H54 (cell line): ENCODE results near the gene TRIML1.
A peak's percentile ranks its signal among the peaks of the same experiment; 100 is the strongest.

Experiments
- DNase-seq: peaks from one replicate; pipeline ENCODE4 v3.0.0; 2011; ENCODE audit warnings: low spot score, mixed read lengths; ENCODE audit not compliant: insufficient read length
- FAIRE-seq: peaks from 3 replicates; lab custom pipeline; 2011; peaks lifted over from hg19 to GRCh38; lab: Jason Lieb, UNC
- POLR2A ChIP-seq: IDR thresholded peaks from 2 replicates; pipeline ENCODE4 v1.6.1; 2011; ENCODE audit warnings: low read depth, mild to moderate bottlenecking, low read length

Gene TRIML1

GRCh38 chr4:188139141-188139540, at the start of gene TRIML1:
TRIML1 (plus strand) TSS chr4:188139441; CDS start chr4:188139559, 118 bp downstream.
- DNase-seq (no peak), FAIRE-seq (no peak)
- TF ChIP-seq POLR2A: no peak

- FAIRE-seq (no peak), DNase-seq (peak; percentile 7)
- TF ChIP-seq POLR2A: no peak
Observed at GRCh38 chr4:188092824-188093223, 46.4 kb upstream of the TRIML1 start.

- no peak for FAIRE-seq
Observed at GRCh38 chr4:188106454-188106853, 32.8 kb upstream of the TRIML1 start.

GRCh38 chr4:188107931-188108843, 31.1 kb upstream of the TRIML1 start:
- TF ChIP-seq POLR2A: no peak
- DNase-seq (peak; percentile 26), FAIRE-seq (no peak)

More at GRCh38 chr4:188106454-188106853, 32.8 kb upstream of the TRIML1 start:
- DNase-seq: no peak
- TF ChIP-seq POLR2A: no peak

GRCh38 chr4:188109157-188109755, 30.0 kb upstream of the TRIML1 start, which contains the start of gene TRIML2:
TRIML2 (minus strand) TSS chr4:188109603; CDS start chr4:188105368, 4,235 bp downstream.
- no peak for TF ChIP-seq POLR2A
- DNase-seq (peak; percentile 19), FAIRE-seq (no peak)

GRCh38 chr4:188110036-188110435, 29.2 kb upstream of the TRIML1 start:
- no peak for TF ChIP-seq POLR2A
- DNase-seq: no peak
- FAIRE-seq: no peak

- no peak for DNase-seq
- no peak for TF ChIP-seq POLR2A
- no peak for FAIRE-seq
Observed at GRCh38 chr4:188110741-188111471, 28.3 kb upstream of the TRIML1 start.

GRCh38 chr4:188111955-188112354, 27.3 kb upstream of the TRIML1 start:
- no peak for DNase-seq
- TF ChIP-seq POLR2A: no peak
- no peak for FAIRE-seq

- DNase-seq (no peak), FAIRE-seq (no peak)
- TF ChIP-seq POLR2A: no peak
Observed at GRCh38 chr4:188113156-188113555, 26.1 kb upstream of the TRIML1 start.

- DNase-seq: no peak
- no peak for TF ChIP-seq POLR2A
- no peak for FAIRE-seq
Observed at GRCh38 chr4:188117631-188118324, 21.5 kb upstream of the TRIML1 start.

- FAIRE-seq: no peak
- no peak for DNase-seq
Observed at GRCh38 chr4:188121530-188121929, 17.7 kb upstream of the TRIML1 start.

GRCh38 chr4:188127214-188127874, 11.9 kb upstream of the TRIML1 start:
- peak; percentile 87 for FAIRE-seq

More at GRCh38 chr4:188121530-188121929, 17.7 kb upstream of the TRIML1 start:
- no peak for TF ChIP-seq POLR2A

GRCh38 chr4:188130355-188130754, 8.9 kb upstream of the TRIML1 start:
- DNase-seq: no peak
- TF ChIP-seq POLR2A: no peak
- no peak for FAIRE-seq

More at GRCh38 chr4:188127214-188127874, 11.9 kb upstream of the TRIML1 start:
- TF ChIP-seq POLR2A: no peak
- DNase-seq: peak; percentile 35
